Activated CD4-positive, alpha-beta T cell treated with anti-CD3 and anti-CD28 coated beads for 48 hours (primary cell): Measurements from ENCODE around the gene SUPT16H.
"Not testable (repeated sequence)": the region's sequence is repeated elsewhere in the genome, so short reads cannot be mapped to it uniquely, and the experiment has no call there.

Experiments
- DNase-seq: peaks from one replicate; pipeline ENCODE4 v3.0.0-alpha.2; 2020

SUPT16H gene

DNA sequence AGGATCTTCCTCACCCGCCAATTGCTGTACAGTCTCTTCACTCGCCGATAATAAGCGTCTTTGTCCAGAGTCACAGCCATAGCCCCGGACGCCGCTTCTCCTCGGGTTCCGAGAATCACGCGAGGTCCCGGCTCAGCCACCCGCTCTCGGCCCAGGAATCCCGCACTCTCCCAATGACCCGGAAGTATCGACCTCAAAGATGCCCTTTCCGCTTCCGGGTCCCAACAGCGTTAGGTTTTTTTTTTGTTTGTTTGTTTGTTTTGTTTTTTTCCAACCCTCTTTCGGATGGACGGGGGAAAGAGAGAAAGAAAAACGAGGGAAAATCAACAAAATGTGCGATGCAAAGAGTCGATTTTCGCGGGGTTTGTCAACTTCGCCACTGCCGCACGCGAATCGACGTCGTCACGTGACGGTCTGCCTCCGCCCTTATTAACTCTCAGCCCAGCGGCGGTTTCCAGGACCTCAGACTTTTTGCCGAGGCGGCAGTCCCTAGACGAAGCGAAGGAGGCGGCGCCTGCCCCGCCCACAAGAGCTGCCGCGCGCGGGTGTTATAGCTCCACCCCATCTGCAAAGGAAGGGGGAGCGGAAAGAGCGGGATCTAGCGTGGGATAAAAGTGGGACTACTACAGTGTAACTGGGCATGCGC lies at the start of gene SUPT16H:
Gene SUPT16H, minus strand, starts transcription at position 172 of the 646 bp plus-strand sequence. Its CDS starts 92 bp downstream, at position 80.
- peak; percentile 97 for DNase-seq

DNA sequence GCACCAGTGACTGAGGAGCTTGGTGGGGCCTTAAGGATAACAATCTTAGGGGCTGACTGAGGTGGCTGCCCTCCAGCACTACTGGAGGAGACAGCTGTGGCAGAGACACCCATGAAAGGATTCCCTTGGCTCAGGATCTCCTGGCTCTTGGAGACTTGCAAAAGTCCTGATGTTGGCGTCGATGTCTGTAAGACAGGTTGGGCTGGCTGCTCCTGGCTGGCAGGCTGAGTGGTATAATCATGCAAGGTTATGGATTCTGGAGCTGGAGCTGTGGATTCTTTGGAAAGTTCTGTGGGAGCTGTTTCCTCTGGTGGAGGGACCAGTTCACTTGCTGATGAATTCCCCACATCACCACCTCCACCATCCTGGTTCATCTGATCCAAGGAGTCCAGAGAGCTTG lies 47.3 kb upstream of the SUPT16H start:
- DNase-seq: no peak

DNA sequence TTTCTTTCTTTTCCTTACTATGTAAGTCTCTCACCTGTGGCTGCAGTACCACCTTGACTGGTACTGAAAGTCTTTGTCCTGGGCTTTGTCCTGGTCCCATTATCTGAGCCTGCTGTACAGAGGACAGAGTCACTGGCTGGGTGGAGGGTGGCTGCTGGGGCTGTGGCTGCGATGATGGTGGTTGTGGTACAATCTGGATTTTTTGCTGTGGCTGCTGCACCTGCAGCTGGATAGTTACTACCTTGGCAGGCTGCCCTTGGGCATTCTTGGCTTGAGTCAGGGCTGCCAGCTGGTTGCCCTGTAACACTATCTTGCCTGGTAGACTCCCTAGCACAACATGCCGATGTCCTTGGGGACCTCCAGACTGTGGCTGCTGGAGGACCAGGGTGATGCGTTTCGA lies 45.1 kb upstream of the SUPT16H start:
- DNase-seq: no peak

DNA sequence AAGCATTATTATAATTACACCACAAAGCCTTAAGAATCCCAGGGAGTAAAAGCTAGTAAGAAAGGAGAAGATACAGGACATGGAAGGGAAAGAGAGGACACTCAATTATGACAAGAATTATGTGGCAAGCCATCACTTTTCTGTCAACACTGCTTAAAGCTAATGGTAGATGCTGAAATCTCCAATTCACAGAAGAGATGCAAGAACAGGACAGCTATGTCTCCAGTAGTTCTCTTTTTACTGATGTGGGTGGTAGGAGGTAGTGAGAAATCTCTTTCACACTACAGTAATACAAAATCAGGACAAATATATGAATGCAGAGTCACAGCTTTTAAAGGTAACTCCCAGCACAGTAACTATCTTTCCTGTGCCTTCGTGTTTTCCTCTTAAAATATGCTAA lies 42.9 kb upstream of the SUPT16H start:
- no peak for DNase-seq

GRCh38 chr14:21419528-21419927 lies 35.7 kb upstream of the SUPT16H start:
- DNase-seq: no peak

- no peak for DNase-seq
Measured at GRCh38 chr14:21415329-21415728, 31.5 kb upstream of the SUPT16H start.

- no peak for DNase-seq
Measured at GRCh38 chr14:21414137-21414631, 30.4 kb upstream of the SUPT16H start.

- DNase-seq: no peak
Measured at GRCh38 chr14:21408147-21408546, 24.3 kb upstream of the SUPT16H start.

DNA sequence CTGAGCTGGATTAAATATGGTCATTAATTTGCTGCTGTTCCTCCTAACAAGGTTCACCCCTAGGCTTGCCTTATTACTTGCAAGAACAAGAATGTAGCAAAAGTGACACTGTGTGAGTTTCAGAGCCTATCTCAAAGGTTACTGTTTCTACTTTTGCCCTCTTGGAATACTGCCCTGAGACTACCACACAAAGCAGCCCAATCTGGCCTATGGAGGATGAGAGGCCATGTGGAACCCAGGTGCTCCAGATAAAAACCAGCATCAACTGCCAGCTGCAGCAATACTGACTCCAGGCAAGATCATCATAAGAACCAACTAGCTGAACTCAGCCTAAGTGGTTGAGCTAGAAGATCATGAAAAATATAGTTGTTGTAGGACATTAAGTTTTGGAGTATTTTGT lies 22.4 kb upstream of the SUPT16H start:
- no peak for DNase-seq

DNA sequence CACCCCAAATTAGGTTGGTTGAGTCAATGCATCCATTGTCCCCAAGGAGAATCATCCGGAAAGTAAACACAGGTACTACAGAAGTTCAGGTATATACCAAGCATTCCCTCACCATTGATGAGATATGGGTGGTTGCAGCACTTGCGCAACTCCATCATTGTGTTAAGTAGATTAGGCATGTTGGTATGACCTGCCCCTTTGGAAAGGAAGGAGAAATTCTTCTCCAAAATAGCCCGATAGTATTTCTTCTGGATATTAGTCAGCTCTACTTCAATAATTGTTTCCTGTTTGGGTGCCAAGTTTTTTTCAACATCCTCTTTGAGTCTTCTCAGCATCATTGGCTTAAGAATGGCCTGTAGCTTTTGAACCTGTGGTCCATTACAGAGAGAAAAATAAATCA lies 21.3 kb upstream of the SUPT16H start:
- no peak for DNase-seq

DNA sequence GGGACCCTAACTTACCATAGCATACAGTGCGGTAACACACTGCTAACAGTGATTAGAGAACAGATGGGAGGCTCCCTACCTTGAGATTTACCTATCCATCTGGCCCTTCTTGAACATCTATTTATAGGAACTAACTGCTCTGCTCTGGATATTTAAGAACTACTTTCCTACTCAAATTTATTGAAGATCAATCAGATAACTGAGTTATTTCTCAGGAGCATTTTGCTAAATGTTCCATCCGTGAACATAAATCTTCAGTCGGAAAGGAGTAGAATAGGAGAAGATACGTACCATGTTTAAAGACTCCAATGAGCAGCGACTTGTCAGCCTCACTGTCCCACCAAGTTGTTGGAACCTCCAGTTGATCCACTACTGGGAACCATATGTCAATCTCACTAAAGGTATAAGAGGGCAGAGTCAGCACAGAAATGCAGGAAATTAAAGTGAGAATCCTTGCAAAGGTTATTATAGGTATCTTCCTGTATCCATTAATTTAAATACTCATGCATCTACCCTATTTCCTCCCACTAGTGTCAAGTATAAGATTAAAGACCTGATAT lies 15.6 kb upstream of the SUPT16H start:
- DNase-seq: no peak

GRCh38 chr14:21398901-21399300 lies 15.1 kb upstream of the SUPT16H start:
- DNase-seq: no peak

DNA sequence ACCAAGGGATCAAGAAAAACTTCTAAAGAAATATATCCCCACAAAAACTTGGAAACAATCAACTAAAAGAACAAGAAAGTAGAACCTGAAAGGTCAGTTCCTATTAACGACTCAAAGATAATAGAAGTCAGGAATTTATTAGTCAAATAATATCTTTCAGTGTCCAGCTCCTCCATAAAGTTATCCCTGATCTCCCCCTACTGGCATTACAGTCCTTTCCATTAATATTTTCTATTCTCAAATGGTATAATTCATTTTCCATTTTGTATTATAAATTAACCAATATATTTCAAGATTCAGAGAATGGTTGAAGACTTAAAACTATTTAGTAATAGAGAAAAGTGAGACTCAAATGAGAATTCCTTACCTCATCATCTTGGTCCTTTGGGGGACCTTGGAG lies 11.6 kb upstream of the SUPT16H start:
- no peak for DNase-seq

- peak; percentile 9 for DNase-seq
Measured at GRCh38 chr14:21385188-21385904, 1.5 kb upstream of the SUPT16H start.

DNA sequence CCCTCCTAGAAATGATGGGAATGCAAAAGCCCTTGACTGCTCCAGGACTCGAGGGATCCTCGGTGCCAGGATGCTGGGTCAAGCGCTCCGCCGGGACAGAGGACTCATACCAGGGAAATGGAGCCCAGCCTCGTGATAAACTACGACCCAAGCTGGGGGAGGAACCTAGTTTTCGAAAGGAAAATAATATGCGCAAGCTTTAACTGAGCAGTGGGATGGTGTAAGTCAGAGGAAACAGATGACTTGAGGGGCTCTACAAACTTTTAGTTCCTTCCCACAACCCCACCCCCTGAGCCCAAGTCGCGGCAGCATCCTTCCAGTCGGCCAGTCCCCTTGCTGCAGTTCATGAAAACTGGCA lies 654 bp upstream of the SUPT16H start:
- DNase-seq: no peak

DNA sequence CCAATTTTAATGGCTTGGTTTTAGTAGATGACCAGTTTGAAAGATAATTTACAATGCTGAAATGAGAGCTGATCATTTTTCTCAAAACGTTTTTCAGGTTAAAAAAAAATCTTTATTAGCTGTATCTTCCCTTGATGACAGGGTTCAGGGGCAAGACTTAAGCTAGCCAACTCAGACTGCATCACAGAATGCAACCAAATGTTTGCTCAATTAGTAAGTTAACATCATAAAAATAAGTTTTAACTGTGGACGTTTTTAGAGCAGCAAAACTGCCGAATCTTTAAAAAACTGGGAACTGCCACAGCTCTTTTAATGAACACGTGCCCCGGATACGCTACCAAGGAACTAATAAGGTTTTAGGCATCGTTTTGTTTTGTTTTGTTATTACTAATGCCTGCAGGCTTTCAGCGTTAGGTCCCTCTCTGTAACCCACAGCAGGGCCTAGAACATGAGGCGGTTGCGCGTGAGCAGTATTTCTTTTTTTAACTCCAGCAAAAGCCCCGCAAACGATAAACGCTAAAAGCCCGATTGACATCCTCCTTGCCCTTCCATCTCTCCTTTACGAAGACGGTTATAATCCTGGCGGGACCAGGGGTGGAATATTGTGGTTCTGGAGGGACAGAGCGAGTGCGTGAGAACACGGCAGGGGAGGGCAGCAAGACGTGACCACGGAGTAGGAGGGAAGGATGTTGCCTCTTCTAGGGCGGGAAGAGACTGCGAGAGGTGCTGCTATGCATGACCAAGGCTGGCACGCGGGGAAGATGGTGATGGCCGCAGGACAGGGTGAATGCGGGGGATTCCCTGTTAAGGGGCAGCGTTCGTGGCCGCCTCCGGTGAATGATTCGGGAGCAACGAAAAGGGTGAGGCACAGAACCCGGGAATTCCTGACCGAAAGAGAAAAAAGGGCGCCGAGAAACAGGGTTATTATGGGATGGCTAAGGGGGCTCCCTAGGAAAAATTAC lies 652 bp downstream of the SUPT16H start:
- peak; percentile 70 for DNase-seq

DNA sequence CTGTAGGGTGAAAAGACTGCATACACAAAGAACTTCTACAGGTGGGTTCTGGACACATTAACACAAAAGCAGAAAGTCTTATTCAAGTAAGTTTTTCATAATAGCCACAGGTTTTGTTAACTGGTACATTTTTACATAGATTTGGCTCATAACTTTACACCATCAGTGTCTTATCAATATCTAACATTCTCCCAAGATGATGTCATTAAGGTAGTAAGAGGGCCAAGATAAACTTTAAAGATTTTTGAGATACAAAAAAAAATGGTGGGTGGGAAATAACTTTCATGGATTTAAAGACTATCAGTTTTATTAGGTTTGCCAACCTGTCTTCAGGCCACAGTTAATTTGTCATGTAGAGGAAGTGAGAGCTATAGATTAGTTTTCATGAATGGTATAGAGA lies 1.7 kb downstream of the SUPT16H start:
- DNase-seq: no peak

- no peak for DNase-seq
Measured at GRCh38 chr14:21379338-21379737, 4.5 kb downstream of the SUPT16H start.

GRCh38 chr14:21373980-21374379 lies 9.8 kb downstream of the SUPT16H start:
- no peak for DNase-seq

- DNase-seq: not testable (repeated sequence)
Measured at GRCh38 chr14:21372814-21373213, 11.0 kb downstream of the SUPT16H start.

DNA sequence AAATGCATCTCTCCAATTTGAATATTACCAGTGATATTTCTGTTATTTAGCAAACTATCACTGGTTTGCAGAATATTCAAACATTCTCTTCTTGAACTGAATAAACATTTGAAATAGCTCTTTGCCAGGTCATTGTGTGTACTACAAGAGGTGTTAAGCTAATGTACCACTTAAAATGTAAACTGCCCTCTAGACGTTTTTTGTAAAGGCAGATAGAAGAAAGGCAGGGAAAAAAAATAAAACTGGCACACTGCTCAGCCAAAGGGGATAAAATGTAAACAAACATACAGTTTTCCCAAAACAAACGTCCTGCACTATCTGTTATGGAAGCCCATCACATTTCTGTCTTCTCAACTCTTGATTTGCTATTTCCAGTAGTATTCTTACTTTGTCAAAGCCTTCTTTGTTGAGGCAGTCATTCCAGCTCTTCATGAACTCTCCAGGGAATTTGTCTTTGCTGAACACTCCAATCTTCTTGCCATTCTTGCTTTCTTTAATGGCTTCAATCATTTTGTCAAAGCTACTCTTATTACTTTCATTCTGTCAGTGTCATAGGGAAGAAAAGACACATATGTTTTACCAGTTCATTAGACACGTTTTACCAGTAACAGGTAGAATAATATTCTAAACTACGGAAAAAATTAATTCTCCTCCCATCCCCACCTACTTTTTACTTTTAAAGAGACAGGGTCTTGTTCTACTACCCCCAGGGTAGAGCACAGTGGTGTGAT lies 13.7 kb downstream of the SUPT16H start:
- no peak for DNase-seq

DNA sequence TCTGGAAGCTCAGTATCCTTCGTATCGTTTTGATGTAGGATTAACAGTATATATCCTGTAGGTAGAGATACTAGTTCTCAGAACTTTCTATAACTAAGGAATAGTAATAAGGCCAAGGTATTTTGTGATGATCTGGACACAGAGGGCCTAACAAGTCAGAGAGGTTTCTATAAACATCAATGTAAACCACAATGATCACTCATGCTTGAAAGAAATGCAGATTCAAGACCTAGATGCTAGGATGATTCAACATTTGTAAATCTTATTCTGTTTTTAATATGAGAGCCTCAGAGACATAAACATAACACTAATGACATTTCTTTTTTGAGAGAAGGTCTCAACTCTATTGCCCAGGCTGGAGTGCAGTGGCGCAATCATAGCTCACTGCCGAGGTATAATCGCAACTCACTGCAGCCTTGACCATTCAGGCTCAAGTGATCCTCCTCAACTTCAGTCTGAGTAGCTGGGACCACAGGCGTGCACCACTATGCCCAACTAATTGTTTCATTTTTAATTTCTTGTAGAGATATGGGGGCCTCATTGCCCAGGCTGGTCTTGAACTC lies 16.2 kb downstream of the SUPT16H start:
- no peak for DNase-seq
